ENCODE data around the gene PCGF3. TPM values are rescaled to one million over a fixed set of nuclear protein-coding genes. Genes with fewer than 3 reads are reported as not detected.

The PCGF3 gene
- total and polyA plus RNA-seq, 7 experiments from 2014 or later, result 3.8 to 66.8 (median 36.2) TPM

DNA sequence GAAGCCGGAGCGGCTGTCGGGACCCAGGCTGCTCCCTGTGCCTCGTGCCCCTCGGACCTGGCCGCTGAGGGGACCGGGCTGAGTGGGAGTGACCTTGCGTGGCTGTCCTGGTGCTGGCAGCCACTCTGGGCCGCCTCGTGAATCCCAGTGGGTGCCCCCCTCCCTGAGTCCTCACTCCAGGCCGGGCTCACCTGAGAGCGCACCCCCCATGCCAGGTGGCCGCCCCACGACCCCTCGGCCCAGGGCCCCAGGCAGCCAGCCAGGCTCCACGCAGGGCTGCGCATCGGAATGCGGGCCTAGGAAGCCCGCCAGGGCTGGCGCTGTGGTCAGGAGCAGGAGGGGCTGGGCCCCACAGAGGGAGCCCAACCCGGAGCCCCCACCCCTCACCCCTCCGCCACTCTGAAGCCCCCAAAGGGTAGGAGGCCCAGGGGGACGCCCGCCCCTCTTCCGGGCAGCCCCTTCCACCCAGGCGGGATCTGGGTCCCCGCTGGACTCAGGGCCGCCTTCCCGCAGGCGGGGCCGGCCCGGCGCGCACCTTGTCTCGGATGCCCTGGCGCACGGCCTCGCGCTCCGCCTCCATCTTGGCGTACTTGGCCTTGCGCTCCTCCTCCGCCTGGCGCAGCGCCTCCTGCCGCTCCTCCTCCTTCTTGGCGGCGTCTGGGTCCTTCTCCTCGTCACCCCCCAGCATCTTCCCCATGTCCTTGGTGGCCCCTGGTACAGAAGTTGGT is 86.4 kb downstream of the PCGF3 start:
- Mint-ChIP-seq H3K36me3 (peaks cover 0 to 5% (median 0%) of the 10 kb centered on the region in 5 donors), H3K4me1 (peaks cover 18 to 33% (median 25%) of the 10 kb centered on the region in 7 donors), H3K27ac (peak overlapping the region in 5 of 9 donors; percentile 55 to 87 (median 82)), H3K4me3 (peak overlapping the region; percentile 62 to 84 (median 77)), H3K9me3 (peaks cover 0 to 1% (median 0%) of the 10 kb centered on the region in 11 donors), H3K27me3 (peaks cover 36 to 51% (median 47%) of the 10 kb centered on the region in 5 donors)
- peak in 5 of 9 donors; percentile 21 to 61 (median 46) for DNase-seq
- ChIA-PET CTCF (no interaction called here), POLR2A (no interaction called here)
- intact Hi-C loops (cut with micrococcal nuclease), result loop anchor here in 1 of 2 donors (1.0 kb wide), 1 partner anchor 10 kb away; no protein-coding TSS in a partner anchor
- Histone ChIP-seq H3K4me1 (ENCODE audit: control insufficient read depth in 2 of 2, insufficient read depth in 2 of 2, low read length in 2 of 2) (peaks cover 6 to 19% of the 10 kb centered on the region in 2 donors), H3K27ac (ENCODE audit: low read depth, low read length) (no peak overlapping the region), H3K36me3 (ENCODE audit: control insufficient read depth in 2 of 3, insufficient read depth in 3 of 3, low read length in 3 of 3) (no peaks in the 10 kb centered on the region), H3K27me3 (ENCODE audit: control insufficient read depth in 2 of 2, insufficient read depth in 2 of 2, low read length in 2 of 2) (peaks cover 5 to 18% of the 10 kb centered on the region in 2 donors), H3K4me3 (ENCODE audit: low read length) (peak overlapping the region; percentile 36), H3K9me3 (ENCODE audit: control insufficient read depth in 2 of 3, low read length in 3 of 3) (no peaks in the 10 kb centered on the region)
- ATAC-seq, result peak; percentile 58

DNA sequence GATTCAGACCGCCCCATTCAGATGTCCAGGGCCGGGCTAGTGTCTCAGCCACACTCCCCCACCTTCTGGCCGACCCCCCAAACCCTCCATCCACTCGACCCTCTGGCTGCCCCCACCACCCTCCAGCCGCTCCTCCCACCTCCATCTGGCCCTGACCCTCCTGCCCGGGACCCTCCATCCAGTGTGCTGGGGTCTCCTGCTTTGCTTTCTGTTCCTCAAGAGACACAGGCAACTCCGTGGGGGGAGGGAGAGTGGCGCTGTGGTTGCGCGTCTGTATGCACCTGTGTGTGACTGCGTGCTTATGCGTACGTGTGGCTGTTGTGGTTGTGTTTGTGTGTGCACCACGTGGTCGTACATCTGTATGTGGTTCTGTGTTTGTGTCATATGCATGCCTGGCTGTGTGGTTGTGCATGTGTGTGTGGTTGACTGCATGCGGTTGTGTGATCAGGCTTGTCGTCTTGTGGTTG is 87.0 kb downstream of the PCGF3 start:
- POLR2A ChIA-PET, result interaction anchor here (1.3 kb wide), 1 partner anchor 9 kb away, joined by 3 read pairs; no protein-coding TSS in a partner anchor
- Mint-ChIP-seq H3K9me3 (no peaks in the 10 kb centered on the region), H3K4me3 (peak overlapping the region; percentile 62 to 84 (median 77)), H3K27ac (peak overlapping the region in 6 of 9 donors; percentile 55 to 87 (median 77)), H3K4me1 (peaks cover 14 to 29% (median 21%) of the 10 kb centered on the region in 7 donors), H3K27me3 (peaks cover 31 to 47% (median 41%) of the 10 kb centered on the region in 5 donors), H3K36me3 (peaks cover 0 to 3% (median 0%) of the 10 kb centered on the region in 5 donors)
- CTCF ChIA-PET, result no interaction called here
- intact Hi-C loops (cut with micrococcal nuclease), result loop anchor here in 1 of 2 donors (1.0 kb wide), 1 partner anchor 10 kb away; no protein-coding TSS in a partner anchor
- peak overlapping the region; percentile 36 for H3K4me3 ChIP-seq (ENCODE audit: low read length)
- peak; percentile 59 for ATAC-seq
- peaks cover 5 to 18% of the 10 kb centered on the region in 2 donors for H3K27me3 ChIP-seq (ENCODE audit: control insufficient read depth in 2 of 2, insufficient read depth in 2 of 2, low read length in 2 of 2)
- no peaks in the 10 kb centered on the region for H3K36me3 ChIP-seq (ENCODE audit: control insufficient read depth in 2 of 3, insufficient read depth in 3 of 3, low read length in 3 of 3)
- no peaks in the 10 kb centered on the region for H3K9me3 ChIP-seq (ENCODE audit: control insufficient read depth in 2 of 3, low read length in 3 of 3)
- peak in 6 of 9 donors; percentile 19 to 51 (median 34) for DNase-seq
- H3K4me1 ChIP-seq (ENCODE audit: control insufficient read depth in 2 of 2, insufficient read depth in 2 of 2, low read length in 2 of 2), result peaks cover 6 to 19% of the 10 kb centered on the region in 2 donors
- no peak overlapping the region for H3K27ac ChIP-seq (ENCODE audit: low read depth, low read length)

DNA sequence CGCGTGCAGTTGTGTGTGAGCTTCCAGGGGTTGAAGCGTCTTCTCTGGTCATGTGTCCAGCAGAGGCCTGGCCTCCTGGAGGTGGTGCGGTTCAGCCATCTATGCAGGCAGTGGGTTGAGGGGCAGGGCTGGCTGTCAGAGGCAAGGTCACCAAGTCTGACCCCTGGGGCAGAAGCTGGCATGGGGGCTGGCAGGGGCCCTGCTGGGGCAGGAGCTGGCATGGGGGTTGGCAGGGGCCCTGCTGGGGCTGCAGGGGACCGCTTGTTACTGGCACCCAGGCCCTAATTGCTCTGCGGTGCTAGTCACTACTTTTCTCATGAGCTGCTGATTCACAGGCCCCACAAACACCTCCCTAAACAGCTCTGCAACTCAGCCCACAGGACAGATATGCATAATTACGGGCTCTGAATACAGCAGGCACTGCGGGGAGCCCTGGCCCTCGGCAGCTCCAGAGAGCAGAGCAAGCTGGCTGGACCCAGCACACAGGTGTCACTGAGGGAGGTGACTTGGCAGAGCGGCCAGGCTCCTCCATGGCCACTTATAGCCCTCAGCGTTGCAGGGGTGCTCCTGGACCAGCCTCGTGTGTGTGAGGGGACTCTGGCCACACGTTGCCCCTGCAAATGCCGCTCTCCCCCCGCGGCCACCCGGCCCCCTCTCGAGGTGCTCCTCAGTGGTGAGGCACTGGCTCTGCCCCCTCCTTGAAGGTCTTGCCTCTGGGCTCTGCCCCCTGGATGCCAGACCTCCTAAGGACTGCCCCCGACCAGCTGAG is 87.6 kb downstream of the PCGF3 start:
- Mint-ChIP-seq H3K27me3 (peaks cover 31 to 47% (median 39%) of the 10 kb centered on the region in 5 donors), H3K9me3 (no peaks in the 10 kb centered on the region), H3K27ac (peak overlapping the region in 6 of 9 donors; percentile 55 to 87 (median 77)), H3K36me3 (peaks cover 0 to 3% (median 0%) of the 10 kb centered on the region in 5 donors), H3K4me3 (peak overlapping the region; percentile 62 to 84 (median 77)), H3K4me1 (peaks cover 14 to 29% (median 21%) of the 10 kb centered on the region in 7 donors)
- POLR2A ChIA-PET, result interaction anchor here (1.3 kb wide), 1 partner anchor 10 kb away, joined by 3 read pairs; no protein-coding TSS in a partner anchor
- CTCF ChIA-PET, result no interaction called here
- no peaks in the 10 kb centered on the region for H3K36me3 ChIP-seq (ENCODE audit: control insufficient read depth in 2 of 3, insufficient read depth in 3 of 3, low read length in 3 of 3)
- no peaks in the 10 kb centered on the region for H3K9me3 ChIP-seq (ENCODE audit: control insufficient read depth in 2 of 3, low read length in 3 of 3)
- DNase-seq (no peak), ATAC-seq (no peak)
- peaks cover 5 to 18% of the 10 kb centered on the region in 2 donors for H3K27me3 ChIP-seq (ENCODE audit: control insufficient read depth in 2 of 2, insufficient read depth in 2 of 2, low read length in 2 of 2)
- intact Hi-C loops (cut with micrococcal nuclease), result no loop called here
- H3K4me1 ChIP-seq (ENCODE audit: control insufficient read depth in 2 of 2, insufficient read depth in 2 of 2, low read length in 2 of 2), result peaks cover 6 to 19% of the 10 kb centered on the region in 2 donors
- H3K27ac ChIP-seq (ENCODE audit: low read depth, low read length), result no peak overlapping the region
- H3K4me3 ChIP-seq (ENCODE audit: low read length), result peak overlapping the region; percentile 36

DNA sequence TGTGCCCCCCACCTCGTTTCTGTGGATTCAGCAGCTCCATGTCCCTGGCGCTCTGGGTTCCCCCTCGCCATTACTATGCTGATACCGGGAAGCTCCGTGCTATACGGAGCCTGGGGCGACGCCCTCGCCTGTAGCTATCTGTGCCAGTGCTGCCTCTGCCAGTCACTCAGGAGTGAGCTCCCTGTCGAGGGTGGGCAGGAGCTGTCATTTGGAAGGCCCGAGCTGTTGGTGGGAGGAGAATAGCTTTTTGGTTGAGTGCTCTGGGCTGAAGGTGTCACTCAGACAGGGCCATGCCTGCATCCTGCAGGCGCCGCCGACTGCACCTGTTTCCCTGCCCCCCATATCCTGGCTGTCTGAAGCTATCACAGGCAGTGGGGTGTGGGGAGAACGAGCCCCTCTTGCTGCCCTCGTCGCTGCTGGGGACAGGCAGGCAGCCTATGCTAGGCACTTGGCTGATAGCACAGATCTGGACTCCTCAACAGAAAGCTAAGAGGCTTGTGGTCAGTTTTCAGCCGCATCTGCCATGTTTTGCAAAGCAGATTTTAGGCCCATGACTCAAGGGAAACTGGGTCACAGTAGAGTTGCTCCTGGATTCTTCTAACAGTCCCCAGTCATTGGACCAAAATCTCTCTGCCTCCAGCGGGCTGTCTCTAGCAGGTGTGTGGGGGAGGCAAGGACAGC is 88.4 kb downstream of the PCGF3 start:
- H3K4me1 ChIP-seq (ENCODE audit: control insufficient read depth in 2 of 2, insufficient read depth in 2 of 2, low read length in 2 of 2), result peaks cover 6 to 19% of the 10 kb centered on the region in 2 donors
- Mint-ChIP-seq H3K9me3 (no peaks in the 10 kb centered on the region), H3K4me3 (peak overlapping the region; percentile 1 to 82 (median 54)), H3K27ac (peak overlapping the region in 1 of 9 donors; percentile 53), H3K36me3 (peaks cover 0 to 3% (median 0%) of the 10 kb centered on the region in 5 donors), H3K4me1 (peaks cover 17 to 31% (median 23%) of the 10 kb centered on the region in 7 donors), H3K27me3 (peaks cover 31 to 47% (median 39%) of the 10 kb centered on the region in 5 donors)
- peaks cover 5 to 18% of the 10 kb centered on the region in 2 donors for H3K27me3 ChIP-seq (ENCODE audit: control insufficient read depth in 2 of 2, insufficient read depth in 2 of 2, low read length in 2 of 2)
- H3K9me3 ChIP-seq (ENCODE audit: control insufficient read depth in 2 of 3, low read length in 3 of 3), result no peaks in the 10 kb centered on the region
- no peaks in the 10 kb centered on the region for H3K36me3 ChIP-seq (ENCODE audit: control insufficient read depth in 2 of 3, insufficient read depth in 3 of 3, low read length in 3 of 3)
- DNase-seq, result no peak
- intact Hi-C loops (cut with micrococcal nuclease), result no loop called here
- no peak overlapping the region for H3K4me3 ChIP-seq (ENCODE audit: low read length)
- CTCF ChIA-PET, result no interaction called here
- no peak for ATAC-seq
- no peak overlapping the region for H3K27ac ChIP-seq (ENCODE audit: low read depth, low read length)
- POLR2A ChIA-PET, result interaction anchor here (0.6 to 1.3 kb wide), 2 partner anchors 11 to 986 kb away, joined by 3 read pairs; no protein-coding TSS in a partner anchor

DNA sequence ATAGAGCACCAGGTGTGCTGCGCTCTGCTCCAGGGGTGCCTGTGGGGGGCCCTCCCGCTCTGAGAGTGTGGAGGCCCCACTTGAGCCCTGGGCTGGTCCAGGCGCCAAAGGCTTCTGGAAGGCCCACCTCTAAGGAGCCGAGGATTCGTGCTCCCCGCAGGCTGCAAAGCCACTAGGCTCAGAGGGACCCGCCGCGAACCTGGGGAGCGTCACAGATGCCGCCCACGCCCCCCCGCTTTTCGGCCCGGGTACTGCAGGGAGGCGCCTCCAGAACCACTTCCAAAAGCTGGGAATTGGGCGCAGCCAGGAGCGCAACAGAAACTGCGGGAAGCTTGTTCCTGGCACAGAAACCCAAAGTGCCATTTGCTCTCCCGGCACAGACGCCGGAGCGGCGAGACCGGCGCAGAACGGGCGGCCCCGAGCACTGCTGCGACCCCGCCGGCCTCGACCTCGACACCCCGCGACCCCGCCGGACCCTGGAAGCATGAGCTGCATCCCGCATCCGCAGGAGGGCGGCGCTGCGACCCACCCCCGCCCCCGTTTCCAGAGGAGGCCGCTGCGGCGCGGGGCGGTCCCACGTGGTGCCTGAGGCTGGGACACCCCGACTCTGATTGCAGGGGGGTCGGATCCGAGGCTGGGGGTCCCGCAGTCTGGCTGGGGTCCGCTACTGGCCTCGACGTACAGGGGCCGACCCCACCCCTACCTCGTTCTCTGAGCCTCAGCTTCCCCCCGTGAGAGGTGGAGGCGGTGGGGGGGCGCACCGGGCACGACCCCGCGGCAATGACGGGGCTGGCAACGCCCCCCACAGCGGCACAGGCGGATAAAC is 89.5 kb downstream of the PCGF3 start:
- CTCF ChIA-PET, result no interaction called here
- H3K4me1 Mint-ChIP-seq, result peaks cover 18 to 36% (median 23%) of the 10 kb centered on the region in 7 donors
- DNase-seq (no peak), ATAC-seq (no peak)
- peaks cover 0 to 3% (median 0%) of the 10 kb centered on the region in 5 donors for H3K36me3 Mint-ChIP-seq
- H3K36me3 ChIP-seq (ENCODE audit: control insufficient read depth in 2 of 3, insufficient read depth in 3 of 3, low read length in 3 of 3), result no peaks in the 10 kb centered on the region
- intact Hi-C loops (cut with micrococcal nuclease), result no loop called here
- H3K9me3 Mint-ChIP-seq, result no peaks in the 10 kb centered on the region
- no peak overlapping the region for H3K27ac Mint-ChIP-seq
- peak overlapping the region in 9 of 10 donors; percentile 29 to 80 (median 53) for H3K4me3 Mint-ChIP-seq
- H3K4me3 ChIP-seq (ENCODE audit: low read length), result no peak overlapping the region
- H3K9me3 ChIP-seq (ENCODE audit: control insufficient read depth in 2 of 3, low read length in 3 of 3), result no peaks in the 10 kb centered on the region
- H3K27me3 Mint-ChIP-seq, result peaks cover 31 to 47% (median 39%) of the 10 kb centered on the region in 5 donors
- peaks cover 11 to 19% of the 10 kb centered on the region in 2 donors for H3K4me1 ChIP-seq (ENCODE audit: control insufficient read depth in 2 of 2, insufficient read depth in 2 of 2, low read length in 2 of 2)
- POLR2A ChIA-PET, result interaction anchor here (1.2 kb wide), 1 partner anchor 13 kb away, joined by 3 read pairs; no protein-coding TSS in a partner anchor
- no peak overlapping the region for H3K27ac ChIP-seq (ENCODE audit: low read depth, low read length)
- peaks cover 5 to 18% of the 10 kb centered on the region in 2 donors for H3K27me3 ChIP-seq (ENCODE audit: control insufficient read depth in 2 of 2, insufficient read depth in 2 of 2, low read length in 2 of 2)

Measured in naive thymus-derived CD4-positive, alpha-beta T cell (primary cell).